CD14-positive monocyte (primary cell): ENCODE data around the gene TGFA. TPM values are rescaled to one million over a fixed set of nuclear protein-coding genes. Genes with fewer than 3 reads are reported as not detected.

ENCODE experiments used
- DNase-seq, 3 donors: peaks; one replicate each; pipeline ENCODE4 v3.0.0-alpha.2; 2011 to 2022
- H2AFZ ChIP-seq: 2 replicates; pipeline ENCODE4 v1.6.0; 2012; ENCODE audit warnings: mild to moderate bottlenecking, low read depth, low read length, inconsistent platforms; ENCODE audit not compliant: insufficient read depth, poor library complexity, severe bottlenecking
- H3K27ac ChIP-seq, 2 donors: 1 replicate in 1 of 2; 2 replicates in 1 of 2; pipeline ENCODE4 v1.5.1; 2012 to 2013; ENCODE audit warnings: low read length in 2 of 2, control low read depth in 1 of 2, inconsistent platforms in 1 of 2, low read depth in 1 of 2, mild to moderate bottlenecking in 1 of 2
- H3K27me3 ChIP-seq, 2 donors: one replicate each; pipeline versions ENCODE4 v1.6.0 to v1.6.1; 2011 to 2013; ENCODE audit warnings: low read length in 2 of 2; ENCODE audit not compliant: control insufficient read depth in 2 of 2, insufficient read depth in 2 of 2
- H3K36me3 ChIP-seq, 2 donors: replicated peaks in 1 of 2; 1 replicate in 1 of 2; 2 replicates in 1 of 2; pipeline versions ENCODE4 v1.5.1 to v1.6.1; 2012 to 2013; ENCODE audit warnings: low read length in 2 of 2, control low read depth in 1 of 2, inconsistent platforms in 1 of 2, mild to moderate bottlenecking in 1 of 2; ENCODE audit not compliant: insufficient read depth in 2 of 2, control insufficient read depth in 1 of 2
- H3K4me1 ChIP-seq, 2 donors: 1 replicate in 1 of 2; 2 replicates in 1 of 2; pipeline versions ENCODE4 v1.5.1 to v1.6.1; 2012 to 2013; ENCODE audit warnings: low read length in 2 of 2, control low read depth in 1 of 2, inconsistent platforms in 1 of 2, mild to moderate bottlenecking in 1 of 2, moderate library complexity in 1 of 2; ENCODE audit not compliant: insufficient read depth in 2 of 2, control insufficient read depth in 1 of 2
- H3K4me2 ChIP-seq: replicated peaks from 2 replicates; pipeline ENCODE3; 2012; ENCODE audit warnings: low read length, moderate library complexity, mild to moderate bottlenecking; ENCODE audit not compliant: poor library complexity, severe bottlenecking; ENCODE audit errors: extremely low read depth
- H3K4me3 ChIP-seq, 3 experiments: fragments of 200-600 bp in 1 of 3; sonication (generic) in 1 of 3; replicated peaks in 1 of 3; 1 replicate in 2 of 3; 2 replicates in 1 of 3; pipeline ENCODE4 v1.5.1; 2011 to 2013; ENCODE audit warnings: low read length in 3 of 3, mild to moderate bottlenecking in 3 of 3, control low read depth in 2 of 3, low read depth in 2 of 3, inconsistent platforms in 1 of 3, moderate library complexity in 1 of 3
- H3K79me2 ChIP-seq: 2 replicates; pipeline ENCODE4 v1.6.0; 2012; ENCODE audit warnings: mild to moderate bottlenecking, control low read depth, inconsistent platforms, low read length, moderate library complexity; ENCODE audit not compliant: insufficient read depth
- H3K9ac ChIP-seq: 2 replicates; pipeline ENCODE4 v1.6.0; 2017; ENCODE audit warnings: low read length, mild to moderate bottlenecking; ENCODE audit not compliant: insufficient read depth, poor library complexity, severe bottlenecking
- H3K9me3 ChIP-seq, 2 donors: replicated peaks in 1 of 2; 1 replicate in 1 of 2; 2 replicates in 1 of 2; pipeline versions ENCODE4 v1.5.1 to v1.6.1; 2012 to 2013; ENCODE audit warnings: low read length in 2 of 2, control low read depth in 1 of 2; ENCODE audit not compliant: control insufficient read depth in 1 of 2, insufficient read depth in 1 of 2
- H4K20me1 ChIP-seq: 2 replicates; pipeline ENCODE4 v1.6.0; 2012; ENCODE audit warnings: mild to moderate bottlenecking, low read length, control low read depth, moderate library complexity; ENCODE audit not compliant: insufficient read depth
- H3K27ac Mint-ChIP-seq, 7 donors: one replicate each; pipeline ENCODE4 v1.8.0; 2020; ENCODE audit warnings: mild to moderate bottlenecking in 7 of 7, mixed read lengths in 7 of 7, moderate library complexity in 6 of 7, inconsistent platforms in 2 of 7
- H3K27me3 Mint-ChIP-seq, 3 donors: one replicate each; pipeline ENCODE4 v1.8.0; 2021 to 2022; ENCODE audit warnings: low read depth in 3 of 3, mild to moderate bottlenecking in 3 of 3, mixed read lengths in 3 of 3, moderate library complexity in 3 of 3, inconsistent platforms in 1 of 3
- H3K36me3 Mint-ChIP-seq, 2 donors: one replicate each; pipeline ENCODE4 v1.8.0; 2020; ENCODE audit warnings: mixed read lengths in 2 of 2, inconsistent platforms in 1 of 2, mild to moderate bottlenecking in 1 of 2
- H3K4me1 Mint-ChIP-seq: one replicate; pipeline ENCODE4 v1.8.0; 2020; ENCODE audit warnings: mild to moderate bottlenecking, mixed read lengths
- H3K4me3 Mint-ChIP-seq, 2 donors: one replicate each; pipeline ENCODE4 v1.8.0; 2020; ENCODE audit warnings: mild to moderate bottlenecking in 2 of 2, mixed read lengths in 2 of 2, moderate library complexity in 1 of 2
- H3K9me3 Mint-ChIP-seq, 7 donors: one replicate each; pipeline ENCODE4 v1.8.0; 2020 to 2022; ENCODE audit warnings: mixed read lengths in 7 of 7, mild to moderate bottlenecking in 6 of 7, moderate library complexity in 6 of 7, inconsistent platforms in 2 of 7
- CTCF ChIP-seq: fragments of 200-600 bp; IDR thresholded peaks from one replicate; pipeline ENCODE4 v1.8.0; 2022; ENCODE audit warnings: antibody characterized with exemption, mild to moderate bottlenecking
- WGBS: methylation state at CpG from one replicate; pipeline ENCODE4 v1.1.5; 2013; ENCODE audit warnings: missing lambda C conversion rate; ENCODE audit not compliant: insufficient coverage; 5-methylcytosine and 5-hydroxymethylcytosine counted together
- intact Hi-C, 2 donors: fragments of 100-400 bp; cut with micrococcal nuclease; formaldehyde crosslinking; loops; one replicate each; pipeline versions ENCODE4 v1.15.0 to v1.15.1; 2023
- polyA plus RNA-seq, 3 donors: library from polyadenylated mRNA; depleted of rRNA in 1 of 3; unstranded in 2 of 3; stranded (reverse) in 1 of 3; fragments of 300-500 nt in 2 of 3; fragments of >200 nt in 1 of 3; fragmentation: Illumina TruSeq in 2 of 3; gene quantifications; 1 replicate in 2 of 3; 2 replicates in 1 of 3; pipeline ENCODE4 v1.2.3, GENCODE V29; 2012 to 2021

TGFA gene
- polyA plus RNA-seq, 3 donors: 1.7 to 2.5 (median 1.7) TPM

GRCh38 chr2:70552501-70553333 is 909 bp downstream of the TGFA start:
- peak overlapping the region; percentile 93 for H2AFZ ChIP-seq
- peak overlapping the region in 1 of 2 donors; percentile 49 for H3K27ac ChIP-seq
- no peaks in the 10 kb centered on the region for H3K79me2 ChIP-seq
- peaks cover 18 to 41% of the 10 kb centered on the region in 2 donors for H3K27me3 ChIP-seq
- no peaks in the 10 kb centered on the region for H3K9me3 ChIP-seq
- Mint-ChIP-seq H3K27me3 (peaks cover 44 to 54% (median 49%) of the 10 kb centered on the region in 3 donors), H3K27ac (peak overlapping the region in 6 of 7 donors; percentile 3 to 75 (median 50)), H3K4me3 (peak overlapping the region; percentile 86 to 99), H3K9me3 (peaks cover 0 to 6% (median 4%) of the 10 kb centered on the region in 7 donors), H3K4me1 (peaks cover 19% of the 10 kb centered on the region), H3K36me3 (peaks cover 0 to 2% of the 10 kb centered on the region in 2 donors)
- no peak for TF ChIP-seq CTCF
- H3K36me3 ChIP-seq: no peaks in the 10 kb centered on the region
- WGBS: 2% methylated on average over 25 of the region's 45 CpGs
- H3K4me3 ChIP-seq: peak overlapping the region; percentile 47 to 83 (median 66)
- peak in 1 of 3 donors; percentile 7 for DNase-seq
- peaks cover 21% of the 10 kb centered on the region in 2 donors for H3K4me1 ChIP-seq
- H4K20me1 ChIP-seq: no peaks in the 10 kb centered on the region
- H3K4me2 ChIP-seq: peak overlapping the region; percentile 88
- intact Hi-C loops: loop anchor here (5.0 to 10.0 kb wide), 2 partner anchors 40 to 58 kb away; no protein-coding TSS in a partner anchor
- peak overlapping the region; percentile 69 for H3K9ac ChIP-seq

- no peak overlapping the region for H3K9ac ChIP-seq
- peaks cover 21% of the 10 kb centered on the region in 2 donors for H3K4me1 ChIP-seq
- no peak overlapping the region for H3K4me2 ChIP-seq
- Mint-ChIP-seq H3K9me3 (peaks cover 0 to 6% (median 4%) of the 10 kb centered on the region in 7 donors), H3K36me3 (peaks cover 0 to 2% of the 10 kb centered on the region in 2 donors), H3K4me3 (peak overlapping the region in 1 of 2 donors; percentile 44), H3K27me3 (peaks cover 41 to 51% (median 47%) of the 10 kb centered on the region in 3 donors), H3K4me1 (peaks cover 19% of the 10 kb centered on the region), H3K27ac (no peak overlapping the region)
- H3K27ac ChIP-seq: no peak overlapping the region
- no peak for DNase-seq
- peaks cover 18 to 41% of the 10 kb centered on the region in 2 donors for H3K27me3 ChIP-seq
- H2AFZ ChIP-seq: no peak overlapping the region
- H3K4me3 ChIP-seq: no peak overlapping the region
- no peaks in the 10 kb centered on the region for H3K79me2 ChIP-seq
- no peak for TF ChIP-seq CTCF
- H4K20me1 ChIP-seq: no peaks in the 10 kb centered on the region
- intact Hi-C loops: loop anchor here (5.0 to 10.0 kb wide), 2 partner anchors 39 to 56 kb away; no protein-coding TSS in a partner anchor
- H3K9me3 ChIP-seq: no peaks in the 10 kb centered on the region
- 24% methylated on average over 3 of the region's 7 CpGs for WGBS
- no peaks in the 10 kb centered on the region for H3K36me3 ChIP-seq
These were observed 2.5 kb downstream of the TGFA start for GRCh38 chr2:70551167-70551566.
